HL-60 (cell line): ENCODE data around the gene DMXL1.
"Not testable (repeated sequence)": the region's sequence is repeated elsewhere in the genome, so short reads cannot be mapped to it uniquely, and the experiment has no call there.

Experiments used
- DNase-seq, 2 experiments: peaks; one replicate each; pipeline ENCODE4 v3.0.0-alpha.2; 2010 to 2020; ENCODE audit warnings: low read depth in 1 of 2, low spot score in 1 of 2
- H3K27ac ChIP-seq: fragments of 250-450 bp; sonication (Bioruptor Pico); replicated peaks from 2 replicates; pipeline ENCODE4 v1.5.1; 2020; ENCODE audit warnings: mild to moderate bottlenecking, moderate library complexity
- H3K27me3 ChIP-seq: fragments of 250-450 bp; sonication (Bioruptor Pico); 2 replicates; pipeline ENCODE4 v1.5.1; 2021; ENCODE audit warnings: mild to moderate bottlenecking, moderate library complexity; ENCODE audit not compliant: insufficient read depth, poor library complexity, severe bottlenecking
- H3K4me3 ChIP-seq: replicated peaks from 2 replicates; pipeline ENCODE4 v1.5.1; 2011; ENCODE audit warnings: mild to moderate bottlenecking, control low read depth, low read length; ENCODE audit not compliant: insufficient read depth
- CTCF ChIP-seq: IDR thresholded peaks from one replicate; pipeline ENCODE4 v1.5.1; 2011; ENCODE audit warnings: low read length, control low read depth, inconsistent platforms; ENCODE audit not compliant: insufficient read depth
- GABPA ChIP-seq: IDR thresholded peaks from 2 replicates; pipeline ENCODE4 v1.6.1; 2012; ENCODE audit warnings: low read depth
- POLR2AphosphoS5 ChIP-seq: IDR thresholded peaks from 2 replicates; pipeline ENCODE4 v1.6.1; 2012; ENCODE audit warnings: low read depth
- SPI1 ChIP-seq: IDR thresholded peaks from 2 replicates; pipeline ENCODE4 v1.6.1; 2012; ENCODE audit warnings: low read depth, mild to moderate bottlenecking, borderline replicate concordance
- TF ChIP-seq, protein P1 (sequence below): IDR thresholded peaks from 2 replicates; pipeline ENCODE4 v1.6.1; 2012; ENCODE audit warnings: low read depth; ENCODE audit not compliant: insufficient replicate concordance

Gene DMXL1

GRCh38 chr5:119074419-119074818, 3.5 kb downstream of the DMXL1 start:
- TF ChIP-seq GABPA: no peak
- TF ChIP-seq CTCF: no peak
- TF ChIP-seq, protein P1, sequence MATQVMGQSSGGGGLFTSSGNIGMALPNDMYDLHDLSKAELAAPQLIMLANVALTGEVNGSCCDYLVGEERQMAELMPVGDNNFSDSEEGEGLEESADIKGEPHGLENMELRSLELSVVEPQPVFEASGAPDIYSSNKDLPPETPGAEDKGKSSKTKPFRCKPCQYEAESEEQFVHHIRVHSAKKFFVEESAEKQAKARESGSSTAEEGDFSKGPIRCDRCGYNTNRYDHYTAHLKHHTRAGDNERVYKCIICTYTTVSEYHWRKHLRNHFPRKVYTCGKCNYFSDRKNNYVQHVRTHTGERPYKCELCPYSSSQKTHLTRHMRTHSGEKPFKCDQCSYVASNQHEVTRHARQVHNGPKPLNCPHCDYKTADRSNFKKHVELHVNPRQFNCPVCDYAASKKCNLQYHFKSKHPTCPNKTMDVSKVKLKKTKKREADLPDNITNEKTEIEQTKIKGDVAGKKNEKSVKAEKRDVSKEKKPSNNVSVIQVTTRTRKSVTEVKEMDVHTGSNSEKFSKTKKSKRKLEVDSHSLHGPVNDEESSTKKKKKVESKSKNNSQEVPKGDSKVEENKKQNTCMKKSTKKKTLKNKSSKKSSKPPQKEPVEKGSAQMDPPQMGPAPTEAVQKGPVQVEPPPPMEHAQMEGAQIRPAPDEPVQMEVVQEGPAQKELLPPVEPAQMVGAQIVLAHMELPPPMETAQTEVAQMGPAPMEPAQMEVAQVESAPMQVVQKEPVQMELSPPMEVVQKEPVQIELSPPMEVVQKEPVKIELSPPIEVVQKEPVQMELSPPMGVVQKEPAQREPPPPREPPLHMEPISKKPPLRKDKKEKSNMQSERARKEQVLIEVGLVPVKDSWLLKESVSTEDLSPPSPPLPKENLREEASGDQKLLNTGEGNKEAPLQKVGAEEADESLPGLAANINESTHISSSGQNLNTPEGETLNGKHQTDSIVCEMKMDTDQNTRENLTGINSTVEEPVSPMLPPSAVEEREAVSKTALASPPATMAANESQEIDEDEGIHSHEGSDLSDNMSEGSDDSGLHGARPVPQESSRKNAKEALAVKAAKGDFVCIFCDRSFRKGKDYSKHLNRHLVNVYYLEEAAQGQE: no peak
- TF ChIP-seq POLR2AphosphoS5: no peak
- no peak for TF ChIP-seq SPI1
- DNase-seq: no peak
- H3K27me3 ChIP-seq: no peaks in the 10 kb centered on the region
- H3K27ac ChIP-seq: peak overlapping the region; percentile 78
- H3K4me3 ChIP-seq: no peak overlapping the region; the same call in 1 of the 2 replicates

DNA sequence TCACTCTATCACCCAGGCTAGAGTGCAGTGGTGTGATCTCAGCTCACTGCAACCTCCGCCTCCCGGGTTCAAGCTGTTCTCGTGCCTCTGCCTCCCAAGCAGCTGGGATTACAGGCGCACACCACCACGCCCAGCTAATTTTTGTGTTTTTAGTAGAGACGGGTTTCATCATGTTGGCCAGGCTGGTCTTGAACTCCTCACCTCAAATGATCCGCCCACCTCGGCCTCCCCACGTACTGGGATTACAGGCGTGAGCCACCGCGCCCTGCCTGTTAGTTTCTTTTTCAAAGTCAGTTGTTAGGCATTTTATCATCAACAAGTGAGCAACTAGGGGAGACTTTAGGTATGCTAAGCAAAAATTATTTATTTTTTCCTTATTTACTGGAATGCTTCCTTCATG, 4.4 kb downstream of the DMXL1 start:
- not testable (repeated sequence) for DNase-seq, H3K4me3 ChIP-seq, H3K27me3 ChIP-seq, H3K27ac ChIP-seq

GRCh38 chr5:119076080-119076479, 5.2 kb downstream of the DMXL1 start:
- TF ChIP-seq GABPA: no peak
- TF ChIP-seq, protein P1: no peak
- TF ChIP-seq CTCF: no peak
- TF ChIP-seq SPI1: no peak
- no peak for TF ChIP-seq POLR2AphosphoS5
- H3K4me3 ChIP-seq: no peak overlapping the region
- no peaks in the 10 kb centered on the region for H3K27me3 ChIP-seq
- no peak overlapping the region for H3K27ac ChIP-seq
- DNase-seq: no peak

DNA sequence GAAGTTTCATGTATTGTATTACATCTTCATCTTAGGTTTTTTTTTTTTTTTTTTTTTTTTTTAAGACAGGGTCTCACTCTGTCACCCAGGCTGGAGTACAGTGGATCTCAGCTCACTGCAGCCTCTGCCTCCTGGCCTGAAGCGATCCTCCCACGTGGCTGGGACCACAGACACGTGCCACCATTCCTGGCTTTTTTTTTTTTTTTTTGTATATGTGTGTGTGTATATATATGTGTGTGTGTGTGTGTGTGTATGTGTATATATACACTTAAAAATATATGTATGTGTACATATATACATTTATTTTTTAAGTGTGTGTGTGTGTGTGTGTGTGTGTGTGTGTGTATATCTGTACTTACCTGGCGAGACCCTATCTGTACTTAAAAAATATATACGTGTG, 6.6 kb downstream of the DMXL1 start:
- DNase-seq: no peak
- TF ChIP-seq, protein P1: no peak
- no peak for TF ChIP-seq SPI1
- no peak for TF ChIP-seq GABPA
- no peak for TF ChIP-seq POLR2AphosphoS5
- no peak for TF ChIP-seq CTCF
- no peaks in the 10 kb centered on the region for H3K27me3 ChIP-seq
- H3K27ac ChIP-seq: no peak overlapping the region
- no peak overlapping the region for H3K4me3 ChIP-seq
